Activated T-cell treated with anti-CD3 and anti-CD28 coated beads for 4 hours (primary cell): ENCODE data around the gene NBEAL2.

Source experiments
- DNase-seq: peaks from one replicate; pipeline ENCODE4 v3.0.0-alpha.2; 2020

The NBEAL2 gene

DNA sequence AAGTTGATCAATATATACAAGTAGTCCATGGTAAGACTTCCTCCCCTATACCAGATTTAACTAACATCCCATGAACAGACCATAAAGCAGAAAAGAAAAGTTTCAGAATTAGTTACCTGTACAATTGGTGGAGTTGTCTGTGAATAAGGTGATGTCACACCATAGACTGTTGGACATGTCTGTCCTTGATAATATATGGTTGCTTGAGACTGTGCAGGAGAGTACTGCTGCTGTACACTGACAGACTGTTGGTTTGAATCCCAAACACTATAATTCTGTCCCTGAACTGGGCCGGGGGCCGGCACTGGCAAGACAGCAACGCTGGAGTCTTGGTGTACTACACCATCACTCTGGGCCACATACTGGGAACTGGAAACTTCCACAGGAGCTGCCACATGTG, 77.2 kb downstream of the NBEAL2 start:
- no peak for DNase-seq

DNA sequence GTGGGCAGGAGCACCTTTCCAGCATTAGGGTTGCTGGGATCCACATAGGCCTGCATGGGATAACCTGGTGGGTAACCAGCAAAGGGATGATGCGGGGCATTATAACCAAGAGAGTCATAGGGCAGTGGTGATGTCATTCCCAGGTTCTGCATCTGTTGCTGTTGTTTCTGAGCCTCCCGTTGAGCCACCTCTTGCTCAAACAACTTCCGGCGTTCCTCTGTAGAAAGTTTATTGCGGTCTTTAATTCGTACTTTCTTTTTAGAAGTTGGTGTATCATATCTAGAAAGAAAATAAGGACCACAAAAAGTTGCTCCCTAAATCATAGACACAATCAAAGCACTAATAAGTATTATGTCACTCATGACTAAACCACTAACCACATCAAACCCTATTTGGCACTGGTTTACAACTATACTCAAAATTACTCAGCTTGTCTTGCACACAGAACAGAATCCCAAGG, 77.8 kb downstream of the NBEAL2 start:
- peak; percentile 31 for DNase-seq
